ENCODE data around the gene ANO3.

ANO3 gene

GRCh38 chr11:26569646-26570045, 237.7 kb downstream of the ANO3 start:
- no peaks in the 10 kb centered on the region for H3K79me2 ChIP-seq (ENCODE audit: low read length)
- no peak overlapping the region for H3K27ac ChIP-seq (ENCODE audit: low read length)
- peak overlapping the region; percentile 2; the same call in 1 of the 2 replicates for H2AFZ ChIP-seq (ENCODE audit: low read depth, low read length)
- H3K4me1 ChIP-seq (ENCODE audit: low read length), result no peaks in the 10 kb centered on the region
- peak overlapping the region; percentile 46 for H3K4me2 ChIP-seq (ENCODE audit: low read length)
- no peaks in the 10 kb centered on the region for H3K27me3 ChIP-seq (ENCODE audit: low read depth, low read length)
- H4K20me1 ChIP-seq (ENCODE audit: insufficient read depth, low read length), result no peaks in the 10 kb centered on the region
- no peaks in the 10 kb centered on the region for H3K9me3 ChIP-seq (ENCODE audit: insufficient read depth, low read length)
- no peak for TF ChIP-seq EZH2phosphoT487 (IDR thresholded peaks at IDR 0.05; ENCODE audit: low read depth)
- no peak for TF ChIP-seq CTCF (IDR thresholded peaks at IDR 0.05; ENCODE audit: low read depth, low read length)
- H3K36me3 ChIP-seq (replicated peaks; ENCODE audit: low read depth, low read length), result no peaks in the 10 kb centered on the region
- H3K4me3 ChIP-seq (ENCODE audit: low read length), result peak overlapping the region; percentile 25; the same call in 1 of the 2 replicates
- no peak overlapping the region for H3K9ac ChIP-seq (ENCODE audit: low read length)

GRCh38 chr11:26571861-26572654, 240.1 kb downstream of the ANO3 start, which contains the start of gene MUC15:
TSS of gene MUC15 (minus strand) at chr11:26572263. CDS start at chr11:26567094, 5,169 bp downstream.
- Histone ChIP-seq H4K20me1 (ENCODE audit: insufficient read depth, low read length) (no peaks in the 10 kb centered on the region), H3K27ac (ENCODE audit: low read length) (no peak within 1 kb of the TSS), H3K27me3 (ENCODE audit: low read depth, low read length) (no peaks in the 10 kb centered on the region), H3K36me3 (replicated peaks; ENCODE audit: low read depth, low read length) (no peaks in the 10 kb centered on the region), H3K79me2 (ENCODE audit: low read length) (no peaks in the 10 kb centered on the region), H3K4me3 (ENCODE audit: low read length) (no peak within 1 kb of the TSS), H3K4me2 (ENCODE audit: low read length) (no peak within 1 kb of the TSS), H3K9ac (ENCODE audit: low read length) (no peak within 1 kb of the TSS), H3K4me1 (ENCODE audit: low read length) (no peaks in the 10 kb centered on the region), H2AFZ (ENCODE audit: low read depth, low read length) (no peak within 1 kb of the TSS), H3K9me3 (ENCODE audit: insufficient read depth, low read length) (no peaks in the 10 kb centered on the region)
- TF ChIP-seq EZH2phosphoT487 (IDR thresholded peaks at IDR 0.05; ENCODE audit: low read depth) (no peak), CTCF (IDR thresholded peaks at IDR 0.05; ENCODE audit: low read depth, low read length) (no peak)

GRCh38 chr11:26572770-26573402, 241.0 kb downstream of the ANO3 start:
- H3K27me3 ChIP-seq (ENCODE audit: low read depth, low read length), result no peaks in the 10 kb centered on the region
- no peaks in the 10 kb centered on the region for H3K36me3 ChIP-seq (replicated peaks; ENCODE audit: low read depth, low read length)
- H3K4me2 ChIP-seq (ENCODE audit: low read length), result no peak overlapping the region
- H3K4me3 ChIP-seq (ENCODE audit: low read length), result no peak overlapping the region
- H3K27ac ChIP-seq (ENCODE audit: low read length), result no peak overlapping the region
- no peaks in the 10 kb centered on the region for H3K79me2 ChIP-seq (ENCODE audit: low read length)
- no peak overlapping the region for H2AFZ ChIP-seq (ENCODE audit: low read depth, low read length)
- no peak overlapping the region for H3K9ac ChIP-seq (ENCODE audit: low read length)
- no peak for TF ChIP-seq EZH2phosphoT487 (IDR thresholded peaks at IDR 0.05; ENCODE audit: low read depth)
- TF ChIP-seq CTCF (IDR thresholded peaks at IDR 0.05; ENCODE audit: low read depth, low read length), result no peak
- H4K20me1 ChIP-seq (ENCODE audit: insufficient read depth, low read length), result no peaks in the 10 kb centered on the region
- no peaks in the 10 kb centered on the region for H3K4me1 ChIP-seq (ENCODE audit: low read length)
- no peaks in the 10 kb centered on the region for H3K9me3 ChIP-seq (ENCODE audit: insufficient read depth, low read length)

- Histone ChIP-seq H3K9me3 (ENCODE audit: insufficient read depth, low read length) (no peaks in the 10 kb centered on the region), H3K27ac (ENCODE audit: low read length) (no peak overlapping the region), H3K27me3 (ENCODE audit: low read depth, low read length) (no peaks in the 10 kb centered on the region), H3K4me1 (ENCODE audit: low read length) (no peaks in the 10 kb centered on the region), H4K20me1 (ENCODE audit: insufficient read depth, low read length) (no peaks in the 10 kb centered on the region), H2AFZ (ENCODE audit: low read depth, low read length) (no peak overlapping the region), H3K9ac (ENCODE audit: low read length) (no peak overlapping the region), H3K4me3 (ENCODE audit: low read length) (no peak overlapping the region), H3K4me2 (ENCODE audit: low read length) (no peak overlapping the region), H3K79me2 (ENCODE audit: low read length) (no peaks in the 10 kb centered on the region), H3K36me3 (replicated peaks; ENCODE audit: low read depth, low read length) (no peaks in the 10 kb centered on the region)
- TF ChIP-seq EZH2phosphoT487 (IDR thresholded peaks at IDR 0.05; ENCODE audit: low read depth) (no peak), CTCF (IDR thresholded peaks at IDR 0.05; ENCODE audit: low read depth, low read length) (no peak)
These were observed 242.0 kb downstream of the ANO3 start for GRCh38 chr11:26573896-26574295.
